ENCODE results near the gene FGF8.

FGF8 gene

DNA sequence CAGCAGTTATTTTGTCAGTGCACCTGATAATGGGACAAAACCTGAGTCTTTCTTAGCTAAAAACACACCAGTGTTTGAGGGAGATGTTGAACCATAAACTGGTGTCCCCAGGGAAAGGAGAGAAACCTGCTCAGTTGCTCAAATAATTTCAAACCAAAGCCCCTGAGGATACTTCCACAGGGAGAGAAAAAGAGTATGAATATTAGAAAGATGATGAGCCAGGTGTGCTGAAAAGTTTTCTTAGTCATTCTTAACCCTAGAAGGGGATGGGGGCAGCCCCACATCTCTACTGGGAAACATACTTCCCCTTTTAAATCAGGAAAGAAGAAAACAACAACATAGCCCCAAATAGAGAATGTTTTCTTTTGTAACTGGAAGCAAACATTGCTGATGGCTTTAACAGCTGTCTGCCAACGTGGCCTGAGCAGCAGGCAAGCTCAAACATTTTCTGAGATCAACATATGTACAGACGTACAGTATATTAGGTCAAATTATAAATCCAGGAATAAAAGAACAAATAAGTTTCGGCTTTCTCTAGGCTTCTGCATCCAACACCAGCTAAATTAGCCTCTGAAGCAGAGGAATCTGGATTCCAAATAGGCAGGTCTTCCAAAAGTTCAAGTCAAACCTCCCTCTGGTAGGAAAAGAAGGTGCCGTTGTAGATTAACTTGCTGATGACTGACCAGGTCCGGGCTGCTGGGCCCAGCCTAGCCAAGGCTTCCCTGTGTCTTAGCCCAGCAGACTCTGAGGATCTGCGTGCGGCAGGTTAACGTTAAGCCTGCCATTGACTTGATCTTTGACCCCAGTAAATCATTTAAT is 50.4 kb downstream of the FGF8 start:
- DNase-seq, result no peak

DNA sequence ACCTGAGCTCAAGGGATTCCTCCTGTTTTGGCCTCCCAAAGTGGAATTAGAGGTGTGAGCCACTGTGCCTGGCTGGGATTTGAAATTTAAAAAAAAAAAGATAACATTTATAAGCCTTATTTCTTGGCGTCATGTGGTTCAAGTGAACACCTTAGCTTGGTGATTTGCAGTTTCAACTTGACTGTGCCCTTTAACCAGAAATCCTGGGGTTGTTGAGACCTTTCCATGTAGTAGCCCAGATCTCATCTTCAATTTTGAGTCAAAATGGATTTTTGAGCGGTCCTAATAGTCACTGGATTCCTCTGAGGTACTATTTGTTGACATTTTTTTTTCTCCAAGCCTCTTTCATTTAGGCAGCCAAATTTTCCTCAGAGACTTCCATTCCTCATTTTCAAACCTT is 51.5 kb downstream of the FGF8 start:
- DNase-seq, result no peak

DNA sequence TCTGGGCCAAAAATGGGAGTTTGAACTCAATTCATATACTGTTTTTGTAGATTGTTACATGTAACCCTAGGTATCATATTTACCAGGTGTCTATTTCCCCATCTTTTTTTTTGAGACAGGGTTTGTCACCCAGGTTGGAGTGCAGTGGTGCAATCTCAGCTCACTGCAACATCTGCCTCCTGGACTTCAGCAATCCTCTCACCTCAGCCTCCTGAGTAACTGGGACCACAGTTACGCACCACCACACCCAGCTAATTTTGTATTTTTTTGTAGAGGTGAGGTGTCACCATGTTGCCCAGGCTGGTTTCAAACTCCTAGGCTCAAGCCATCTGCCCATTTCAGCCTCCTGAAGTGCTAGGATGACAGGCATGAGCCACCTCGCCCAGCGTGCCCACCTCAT is 52.7 kb downstream of the FGF8 start:
- DNase-seq, result no peak

DNA sequence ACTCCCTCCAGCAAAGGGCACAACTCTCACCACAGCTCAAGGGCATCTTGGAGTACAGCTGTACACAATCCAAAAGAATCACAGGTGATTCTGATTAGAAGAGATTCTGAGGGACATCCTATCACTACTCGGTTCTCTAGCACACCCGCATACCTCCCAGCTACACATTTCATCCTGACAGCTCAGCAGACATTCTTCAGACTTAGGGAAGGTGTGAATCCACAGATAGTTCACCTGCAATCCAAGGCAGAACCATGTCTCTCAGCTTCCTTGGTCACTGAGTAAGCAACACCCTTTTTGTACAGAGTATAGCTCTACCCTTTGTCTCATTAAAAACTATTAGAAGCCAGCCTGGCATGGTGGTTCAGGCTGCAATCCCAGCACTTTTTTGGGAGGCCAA is 54.1 kb downstream of the FGF8 start:
- no peak for DNase-seq

GRCh38 chr10:101720606-101721230 is 55.2 kb downstream of the FGF8 start:
- no peak for DNase-seq
